ENCODE measurements around the gene SCARB1.

DNA sequence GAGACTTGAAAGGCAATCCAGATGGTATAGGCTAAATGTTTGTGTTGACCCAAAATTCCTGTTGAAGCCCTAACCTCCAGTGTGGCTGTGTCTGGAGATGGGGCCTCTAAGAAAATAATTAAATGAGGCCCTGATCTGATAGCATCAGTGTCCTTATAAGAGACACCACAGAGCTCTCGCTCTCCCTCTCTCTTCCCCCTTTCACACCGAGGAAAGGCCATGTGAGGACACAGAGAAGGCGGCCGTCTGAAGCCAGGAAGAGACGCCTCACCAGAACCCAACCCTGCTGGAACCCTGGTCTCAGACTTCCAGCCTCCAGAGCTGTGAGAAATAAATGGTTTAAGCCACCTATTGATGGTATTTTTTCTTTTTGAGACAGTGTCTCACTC is 87.5 kb downstream of the SCARB1 start:
- TF ChIP-seq, protein P1, sequence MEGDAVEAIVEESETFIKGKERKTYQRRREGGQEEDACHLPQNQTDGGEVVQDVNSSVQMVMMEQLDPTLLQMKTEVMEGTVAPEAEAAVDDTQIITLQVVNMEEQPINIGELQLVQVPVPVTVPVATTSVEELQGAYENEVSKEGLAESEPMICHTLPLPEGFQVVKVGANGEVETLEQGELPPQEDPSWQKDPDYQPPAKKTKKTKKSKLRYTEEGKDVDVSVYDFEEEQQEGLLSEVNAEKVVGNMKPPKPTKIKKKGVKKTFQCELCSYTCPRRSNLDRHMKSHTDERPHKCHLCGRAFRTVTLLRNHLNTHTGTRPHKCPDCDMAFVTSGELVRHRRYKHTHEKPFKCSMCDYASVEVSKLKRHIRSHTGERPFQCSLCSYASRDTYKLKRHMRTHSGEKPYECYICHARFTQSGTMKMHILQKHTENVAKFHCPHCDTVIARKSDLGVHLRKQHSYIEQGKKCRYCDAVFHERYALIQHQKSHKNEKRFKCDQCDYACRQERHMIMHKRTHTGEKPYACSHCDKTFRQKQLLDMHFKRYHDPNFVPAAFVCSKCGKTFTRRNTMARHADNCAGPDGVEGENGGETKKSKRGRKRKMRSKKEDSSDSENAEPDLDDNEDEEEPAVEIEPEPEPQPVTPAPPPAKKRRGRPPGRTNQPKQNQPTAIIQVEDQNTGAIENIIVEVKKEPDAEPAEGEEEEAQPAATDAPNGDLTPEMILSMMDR (IDR thresholded peaks at IDR 0.05) = no peak
- TF ChIP-seq POLR2AphosphoS5 (IDR thresholded peaks at IDR 0.05; ENCODE audit: low read depth, low read length) = no peak
- TF ChIP-seq, protein P2, sequence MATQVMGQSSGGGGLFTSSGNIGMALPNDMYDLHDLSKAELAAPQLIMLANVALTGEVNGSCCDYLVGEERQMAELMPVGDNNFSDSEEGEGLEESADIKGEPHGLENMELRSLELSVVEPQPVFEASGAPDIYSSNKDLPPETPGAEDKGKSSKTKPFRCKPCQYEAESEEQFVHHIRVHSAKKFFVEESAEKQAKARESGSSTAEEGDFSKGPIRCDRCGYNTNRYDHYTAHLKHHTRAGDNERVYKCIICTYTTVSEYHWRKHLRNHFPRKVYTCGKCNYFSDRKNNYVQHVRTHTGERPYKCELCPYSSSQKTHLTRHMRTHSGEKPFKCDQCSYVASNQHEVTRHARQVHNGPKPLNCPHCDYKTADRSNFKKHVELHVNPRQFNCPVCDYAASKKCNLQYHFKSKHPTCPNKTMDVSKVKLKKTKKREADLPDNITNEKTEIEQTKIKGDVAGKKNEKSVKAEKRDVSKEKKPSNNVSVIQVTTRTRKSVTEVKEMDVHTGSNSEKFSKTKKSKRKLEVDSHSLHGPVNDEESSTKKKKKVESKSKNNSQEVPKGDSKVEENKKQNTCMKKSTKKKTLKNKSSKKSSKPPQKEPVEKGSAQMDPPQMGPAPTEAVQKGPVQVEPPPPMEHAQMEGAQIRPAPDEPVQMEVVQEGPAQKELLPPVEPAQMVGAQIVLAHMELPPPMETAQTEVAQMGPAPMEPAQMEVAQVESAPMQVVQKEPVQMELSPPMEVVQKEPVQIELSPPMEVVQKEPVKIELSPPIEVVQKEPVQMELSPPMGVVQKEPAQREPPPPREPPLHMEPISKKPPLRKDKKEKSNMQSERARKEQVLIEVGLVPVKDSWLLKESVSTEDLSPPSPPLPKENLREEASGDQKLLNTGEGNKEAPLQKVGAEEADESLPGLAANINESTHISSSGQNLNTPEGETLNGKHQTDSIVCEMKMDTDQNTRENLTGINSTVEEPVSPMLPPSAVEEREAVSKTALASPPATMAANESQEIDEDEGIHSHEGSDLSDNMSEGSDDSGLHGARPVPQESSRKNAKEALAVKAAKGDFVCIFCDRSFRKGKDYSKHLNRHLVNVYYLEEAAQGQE (IDR thresholded peaks at IDR 0.05; ENCODE audit: insufficient read depth in 1 of 2, low read depth in 2 of 2, low read length in 1 of 2) = no peak

Data from Panc1 (cell line).